ENCODE measurements around the gene IHH. TPM values are rescaled to one million over a fixed set of nuclear protein-coding genes. Genes with fewer than 3 reads are reported as not detected.

The IHH gene
- total RNA-seq, 1 experiment from 2014 or later = 0.17 TPM

GRCh38 chr2:219022041-219022440 is 38.7 kb downstream of the IHH start:
- H3K9ac ChIP-seq (ENCODE audit: low read length) = no peak overlapping the region
- no peak overlapping the region for H3K4me3 ChIP-seq (replicated peaks in 1 of 2; ENCODE audit: low read depth in 1 of 2, low read length in 2 of 2)
- TF ChIP-seq POLR2A (IDR thresholded peaks at IDR 0.05; ENCODE audit: borderline replicate concordance, extremely low read depth, insufficient read depth, insufficient read length) (no peak), CBX3 (IDR thresholded peaks at IDR 0.05; ENCODE audit: low read depth) (no peak), RAD21 (IDR thresholded peaks at IDR 0.05; ENCODE audit: low read depth) (no peak), POLR2AphosphoS5 (IDR thresholded peaks at IDR 0.05; ENCODE audit: low read depth, low read length) (no peak), ATF3 (IDR thresholded peaks at IDR 0.05) (no peak), JUND (IDR thresholded peaks at IDR 0.05) (no peak), ZNF274 (IDR thresholded peaks at IDR 0.05; ENCODE audit: low read depth, low read length) (no peak)
- intact Hi-C loops (cut with micrococcal nuclease) = no loop called here
- H3K27me3 ChIP-seq (ENCODE audit: insufficient read depth, low read length) = no peaks in the 10 kb centered on the region
- H2AFZ ChIP-seq (ENCODE audit: low read depth, low read length, poor library complexity, severe bottlenecking) = no peak overlapping the region
- H4K20me1 ChIP-seq (ENCODE audit: insufficient read depth) = no peaks in the 10 kb centered on the region
- no peaks in the 10 kb centered on the region for H3K9me2 ChIP-seq (ENCODE audit: insufficient read depth)
- H3K9me3 ChIP-seq (ENCODE audit: control insufficient read depth in 1 of 2, insufficient read depth in 1 of 2, low read depth in 1 of 2, low read length in 2 of 2) = no peaks in the 10 kb centered on the region
- H3K36me3 ChIP-seq (ENCODE audit: control insufficient read depth in 1 of 2, insufficient read depth in 2 of 2, low read length in 2 of 2) = no peaks in the 10 kb centered on the region
- no peaks in the 10 kb centered on the region for H3K4me1 ChIP-seq (ENCODE audit: control insufficient read depth in 1 of 2, insufficient read depth in 2 of 2, low read length in 2 of 2)
- ChIA-PET CTCF (interaction anchor here (3.9 kb wide), 1 partner anchor 8 kb away, joined by 21 read pairs; no protein-coding TSS in a partner anchor), RAD21 (ENCODE audit: low non-redundant PET in 1 of 2, low total read pairs in 2 of 2, uncharacterized antibody in 2 of 2, unreplicated experiment in 2 of 2) (no interaction called here), POLR2A (no interaction called here)
- ATAC-seq (no peak), DNase-seq (ENCODE audit: low read depth, low spot score) (no peak)
- H3K27ac ChIP-seq (ENCODE audit: low read depth, low read length) = no peak overlapping the region
- H3K79me2 ChIP-seq (ENCODE audit: insufficient read depth, low read length) = no peaks in the 10 kb centered on the region
- H3K4me2 ChIP-seq (ENCODE audit: low read length) = no peak overlapping the region
- BruUV-seq (replicated peaks) = no TSS peak

- Histone ChIP-seq H3K27me3 (ENCODE audit: insufficient read depth, low read length) (no peaks in the 10 kb centered on the region), H3K4me2 (ENCODE audit: low read length) (no peak overlapping the region), H3K4me3 (replicated peaks in 1 of 2; ENCODE audit: low read depth in 1 of 2, low read length in 2 of 2) (no peak overlapping the region), H3K9me2 (ENCODE audit: insufficient read depth) (no peaks in the 10 kb centered on the region), H4K20me1 (ENCODE audit: insufficient read depth) (no peaks in the 10 kb centered on the region), H2AFZ (ENCODE audit: low read depth, low read length, poor library complexity, severe bottlenecking) (no peak overlapping the region), H3K79me2 (ENCODE audit: insufficient read depth, low read length) (no peaks in the 10 kb centered on the region), H3K9ac (ENCODE audit: low read length) (no peak overlapping the region), H3K9me3 (ENCODE audit: control insufficient read depth in 1 of 2, insufficient read depth in 1 of 2, low read depth in 1 of 2, low read length in 2 of 2) (no peaks in the 10 kb centered on the region), H3K27ac (ENCODE audit: low read depth, low read length) (no peak overlapping the region), H3K36me3 (ENCODE audit: control insufficient read depth in 1 of 2, insufficient read depth in 2 of 2, low read length in 2 of 2) (no peaks in the 10 kb centered on the region), H3K4me1 (ENCODE audit: control insufficient read depth in 1 of 2, insufficient read depth in 2 of 2, low read length in 2 of 2) (no peaks in the 10 kb centered on the region)
- CTCF ChIA-PET = interaction anchor here (3.9 kb wide), 1 partner anchor 8 kb away, joined by 21 read pairs; no protein-coding TSS in a partner anchor
- POLR2A ChIA-PET = no interaction called here
- intact Hi-C loops (cut with micrococcal nuclease) = no loop called here
- DNase-seq (ENCODE audit: low read depth, low spot score) = no peak
- BruUV-seq (replicated peaks) = no TSS peak
- no peak for ATAC-seq
- RAD21 ChIA-PET (ENCODE audit: low non-redundant PET in 1 of 2, low total read pairs in 2 of 2, uncharacterized antibody in 2 of 2, unreplicated experiment in 2 of 2) = no interaction called here
- TF ChIP-seq SRF (IDR thresholded peaks at IDR 0.05; ENCODE audit: low read depth) (no peak), JUND (IDR thresholded peaks at IDR 0.05) (no peak), ZBTB33 (IDR thresholded peaks at IDR 0.05; ENCODE audit: extremely low read depth, insufficient replicate concordance, low read length) (no peak), FOSL1 (IDR thresholded peaks at IDR 0.05; ENCODE audit: low read depth) (no peak), EZH2phosphoT487 (IDR thresholded peaks at IDR 0.05; ENCODE audit: borderline replicate concordance) (no peak), YY1 (IDR thresholded peaks at IDR 0.05; ENCODE audit: extremely low read depth, insufficient replicate concordance, low read depth, low read length) (no peak), CTCF (IDR thresholded peaks at IDR 0.05 in 2 of 3, conservative IDR thresholded peaks at IDR 0.05 in 1 of 3; ENCODE audit: borderline replicate concordance in 1 of 3, insufficient read depth in 1 of 3, low read depth in 2 of 3, low read length in 2 of 3) (no peak), RAD21 (IDR thresholded peaks at IDR 0.05; ENCODE audit: low read depth) (no peak), MAX (IDR thresholded peaks at IDR 0.05) (no peak), POLR2A (IDR thresholded peaks at IDR 0.05; ENCODE audit: borderline replicate concordance, extremely low read depth, insufficient read depth, insufficient read length) (no peak), SIN3A (IDR thresholded peaks at IDR 0.05; ENCODE audit: low read depth) (no peak), CEBPB (IDR thresholded peaks at IDR 0.05; ENCODE audit: low read depth) (no peak), ATF3 (IDR thresholded peaks at IDR 0.05) (no peak), ZNF274 (IDR thresholded peaks at IDR 0.05; ENCODE audit: low read depth, low read length) (no peak), ELF1 (IDR thresholded peaks at IDR 0.05; ENCODE audit: borderline replicate concordance, low read depth) (no peak)
Observed at GRCh38 chr2:219021591-219021990, 39.1 kb downstream of the IHH start.
